Natural killer cell (primary cell): ENCODE results near the gene C1orf198. TPM values are rescaled to one million over a fixed set of nuclear protein-coding genes. Genes with fewer than 3 reads are reported as not detected.

Experiments
- ATAC-seq, 3 donors: fragments of 150-1000 bp in 2 of 3; fragments of 200-7000 bp in 1 of 3; cut with Tn5 transposase; 1 replicate in 1 of 3; 2 replicates in 2 of 3; pipeline ENCODE4 v1.10.0; 2021; ENCODE audit warnings: mild to moderate bottlenecking in 2 of 3, moderate library complexity in 2 of 3
- DNase-seq, 2 donors: peaks; one replicate each; pipeline versions ENCODE4 v3.0.0 to v3.0.0-alpha.2; 2013 to 2021; ENCODE audit warnings: mixed read lengths in 1 of 2
- H3K27ac ChIP-seq: one replicate; pipeline ENCODE4 v1.5.1; 2013; ENCODE audit warnings: mild to moderate bottlenecking, low read length
- H3K27me3 ChIP-seq: one replicate; pipeline ENCODE4 v1.6.1; 2013; ENCODE audit warnings: low read length; ENCODE audit not compliant: control insufficient read depth, insufficient read depth
- H3K36me3 ChIP-seq: one replicate; pipeline ENCODE4 v1.6.1; 2013; ENCODE audit warnings: low read length; ENCODE audit not compliant: control insufficient read depth, insufficient read depth
- H3K4me1 ChIP-seq: one replicate; pipeline ENCODE4 v1.6.1; 2013; ENCODE audit warnings: low read length; ENCODE audit not compliant: control insufficient read depth, insufficient read depth
- H3K4me3 ChIP-seq: one replicate; pipeline ENCODE4 v1.5.1; 2013; ENCODE audit warnings: low read length
- H3K9me3 ChIP-seq: one replicate; pipeline ENCODE4 v1.6.1; 2013; ENCODE audit warnings: low read length; ENCODE audit not compliant: control insufficient read depth, insufficient read depth
- H3K27ac Mint-ChIP-seq, 2 donors: one replicate each; pipeline ENCODE4 v1.8.0; 2022; ENCODE audit warnings: mild to moderate bottlenecking in 2 of 2, mixed read lengths in 2 of 2, moderate library complexity in 1 of 2
- H3K27me3 Mint-ChIP-seq, 2 donors: one replicate each; pipeline ENCODE4 v1.8.0; 2022; ENCODE audit warnings: low read depth in 2 of 2, mixed read lengths in 2 of 2
- H3K36me3 Mint-ChIP-seq: one replicate; pipeline ENCODE4 v1.8.0; 2022; ENCODE audit warnings: mixed read lengths
- H3K4me1 Mint-ChIP-seq, 2 donors: one replicate each; pipeline ENCODE4 v1.8.0; 2022; ENCODE audit warnings: mixed read lengths in 2 of 2
- H3K4me3 Mint-ChIP-seq: one replicate; pipeline ENCODE4 v1.8.0; 2022; ENCODE audit warnings: mild to moderate bottlenecking, moderate library complexity, mixed read lengths
- H3K9me3 Mint-ChIP-seq, 2 donors: one replicate each; pipeline ENCODE4 v1.8.0; 2022; ENCODE audit warnings: mixed read lengths in 2 of 2
- CTCF ChIP-seq: fragments of 200-600 bp; IDR thresholded peaks from one replicate; pipeline ENCODE4 v1.8.0; 2022; ENCODE audit warnings: antibody characterized with exemption
- WGBS: methylation state at CpG from one replicate; pipeline ENCODE4 v1.1.7; 2013; ENCODE audit warnings: missing lambda C conversion rate; ENCODE audit not compliant: insufficient coverage; 5-methylcytosine and 5-hydroxymethylcytosine counted together
- intact Hi-C: fragments of 100-400 bp; cut with micrococcal nuclease; formaldehyde crosslinking; loops from one replicate; pipeline ENCODE4 v1.14.2; 2022
- total RNA-seq, 4 donors: library from RNA; stranded (reverse); fragments of 120-200 nt in 1 of 4; gene quantifications; one replicate each; pipeline versions ENCODE4 v1.2.3 to v1.2.4, GENCODE V29; 2013 to 2022

Gene C1orf198
- total RNA-seq, 3 donors from 2014 or later (not counting 1 experiment from before 2014, with no cell fraction given): 2.4 to 3.2 (median 3.1) TPM

DNA sequence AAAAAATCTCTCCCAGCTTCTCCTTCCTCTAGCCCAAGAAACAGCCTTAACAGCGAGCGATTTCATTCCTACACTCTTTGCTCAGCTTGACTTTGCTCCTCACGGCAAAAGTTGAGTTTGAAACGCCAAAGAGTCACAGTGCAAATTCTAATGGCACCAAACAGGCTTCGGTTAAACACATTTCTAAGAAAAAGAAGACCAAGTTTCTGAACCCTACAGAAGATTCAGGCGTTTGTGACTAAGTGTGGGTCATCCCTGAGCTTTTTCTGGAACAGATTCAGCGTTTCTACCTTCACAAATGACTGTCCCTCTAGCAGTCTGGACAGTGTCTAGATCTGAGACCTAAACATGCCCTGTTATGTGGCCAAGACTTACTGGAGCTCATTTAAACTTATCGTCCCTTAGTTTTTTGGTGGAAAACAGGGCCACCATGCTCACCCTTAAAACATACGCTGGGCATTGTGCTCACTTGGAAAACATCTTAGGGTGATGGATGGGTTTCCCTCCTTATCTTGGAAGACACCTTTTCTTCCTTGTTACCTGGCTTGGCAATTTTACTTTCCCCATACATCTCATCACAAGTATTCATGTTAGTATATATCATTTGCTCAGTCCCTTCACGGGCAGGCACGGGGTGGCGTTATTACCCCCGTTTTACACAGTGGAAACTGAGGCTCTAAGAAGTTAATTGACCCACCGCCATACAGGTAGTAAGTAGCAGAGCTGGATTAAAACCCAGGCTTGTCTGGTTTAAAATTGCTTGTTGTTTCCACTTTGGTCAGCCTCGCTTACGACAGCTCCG is 1.0 kb downstream of the C1orf198 start:
- H3K27ac Mint-ChIP-seq: peak overlapping the region in 1 of 2 donors; percentile 29
- Histone ChIP-seq H3K4me3 (peak overlapping the region; percentile 61), H3K9me3 (no peaks in the 10 kb centered on the region), H3K27me3 (peaks cover 5% of the 10 kb centered on the region), H3K27ac (no peak overlapping the region), H3K4me1 (peaks cover 13% of the 10 kb centered on the region), H3K36me3 (no peaks in the 10 kb centered on the region)
- no peak for TF ChIP-seq CTCF
- peaks cover 13 to 17% of the 10 kb centered on the region in 2 donors for H3K4me1 Mint-ChIP-seq
- intact Hi-C loops: no loop called here
- no peaks in the 10 kb centered on the region for H3K36me3 Mint-ChIP-seq
- H3K27me3 Mint-ChIP-seq: peaks cover 18 to 39% of the 10 kb centered on the region in 2 donors
- DNase-seq (peak in 1 of 2 donors; percentile 12), ATAC-seq (no peak)
- 50% methylated on average over 17 of the region's 17 CpGs for WGBS
- H3K4me3 Mint-ChIP-seq: peak overlapping the region; percentile 91
- no peaks in the 10 kb centered on the region for H3K9me3 Mint-ChIP-seq

DNA sequence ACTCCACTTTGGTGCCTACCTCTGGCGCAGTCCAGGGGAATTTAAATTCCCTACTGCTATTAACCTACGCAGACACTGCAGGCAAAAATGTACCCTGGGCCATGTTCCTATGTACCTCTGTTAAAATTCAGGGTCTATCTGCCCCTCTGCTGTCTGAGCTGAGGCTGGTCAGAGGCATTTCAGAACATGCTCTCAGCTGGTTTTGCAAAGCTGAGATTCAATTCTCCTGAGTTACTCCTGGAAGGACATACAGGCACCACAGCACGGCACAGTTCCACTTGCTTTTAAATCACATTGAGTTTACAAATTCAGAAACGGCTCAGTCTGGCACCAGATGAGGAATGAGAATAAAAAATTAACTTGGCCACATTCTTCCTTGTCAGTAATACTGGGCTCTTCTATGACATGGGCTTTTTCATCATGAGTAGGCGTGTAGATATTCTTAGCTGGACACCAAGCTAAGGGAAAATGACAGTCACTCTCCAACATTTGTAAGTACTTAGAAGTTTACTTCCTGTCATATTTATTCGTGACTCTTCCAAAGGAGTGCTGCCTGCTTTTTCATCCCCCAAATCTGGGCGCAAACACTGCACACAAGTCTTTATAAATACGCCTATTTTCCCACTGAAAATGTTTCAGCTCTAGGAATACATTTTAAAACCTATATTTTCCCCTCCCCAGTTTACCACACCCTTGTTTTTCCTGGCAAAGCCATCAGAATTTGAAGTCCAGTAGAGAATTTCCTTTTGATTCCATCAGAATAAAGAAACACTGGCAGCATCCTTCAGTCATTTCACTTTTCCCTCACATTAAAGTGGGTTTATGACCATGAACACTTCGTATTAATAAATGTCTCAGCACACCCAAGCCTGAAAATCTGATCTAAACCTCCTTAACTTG is 1.9 kb downstream of the C1orf198 start:
- intact Hi-C loops: no loop called here
- Mint-ChIP-seq H3K4me1 (peaks cover 13 to 17% of the 10 kb centered on the region in 2 donors), H3K9me3 (no peaks in the 10 kb centered on the region), H3K4me3 (peak overlapping the region; percentile 91), H3K27me3 (peaks cover 15 to 30% of the 10 kb centered on the region in 2 donors), H3K27ac (no peak overlapping the region), H3K36me3 (no peaks in the 10 kb centered on the region)
- H3K9me3 ChIP-seq: no peaks in the 10 kb centered on the region
- no peak overlapping the region for H3K4me3 ChIP-seq
- H3K27ac ChIP-seq: no peak overlapping the region
- WGBS: 93% methylated on average over 9 of the region's 9 CpGs
- H3K4me1 ChIP-seq: peaks cover 13% of the 10 kb centered on the region
- H3K27me3 ChIP-seq: peaks cover 5% of the 10 kb centered on the region
- H3K36me3 ChIP-seq: no peaks in the 10 kb centered on the region
- ATAC-seq (no peak), DNase-seq (no peak)
- TF ChIP-seq CTCF: no peak

DNA sequence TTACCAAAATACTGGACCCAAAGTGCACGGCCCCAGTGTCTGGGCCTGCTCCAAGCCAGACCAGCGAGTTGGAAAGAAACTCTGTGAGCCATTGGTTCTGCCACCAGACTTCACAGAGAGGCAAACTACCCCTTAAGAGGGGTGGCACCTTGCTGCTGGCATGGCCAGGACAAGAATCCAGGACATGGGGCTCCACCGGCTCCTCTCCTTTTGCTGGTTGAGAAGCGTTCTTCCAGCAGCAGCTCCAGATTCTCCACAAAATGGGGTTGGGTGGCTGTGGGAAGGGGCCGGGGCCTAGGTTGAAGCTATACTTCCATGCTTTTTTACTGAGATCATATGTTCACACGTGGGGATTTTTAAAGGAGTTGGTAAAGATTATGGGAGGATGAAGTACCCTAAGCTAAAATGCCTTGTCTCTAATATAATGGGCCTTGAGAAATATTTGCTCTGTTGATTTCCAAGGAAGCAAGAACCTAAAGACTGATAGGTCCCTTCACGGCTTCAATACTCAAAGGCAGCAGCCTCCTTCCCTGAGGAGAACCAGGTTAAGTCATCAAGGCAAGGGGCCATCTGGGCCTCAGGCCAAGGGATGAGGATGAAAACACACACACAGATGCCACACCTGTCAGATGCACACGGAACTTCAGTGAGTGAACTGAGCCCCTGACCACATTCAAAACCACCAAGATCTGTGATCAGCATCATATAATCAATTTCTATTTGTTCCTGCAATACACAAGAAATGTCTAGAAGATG is 3.1 kb downstream of the C1orf198 start:
- 89% methylated on average over 8 of the region's 8 CpGs for WGBS
- Mint-ChIP-seq H3K4me3 (no peak overlapping the region), H3K4me1 (peaks cover 13 to 17% of the 10 kb centered on the region in 2 donors), H3K9me3 (no peaks in the 10 kb centered on the region), H3K36me3 (no peaks in the 10 kb centered on the region), H3K27me3 (peaks cover 11 to 27% of the 10 kb centered on the region in 2 donors), H3K27ac (no peak overlapping the region)
- Histone ChIP-seq H3K27me3 (peaks cover 5% of the 10 kb centered on the region), H3K9me3 (no peaks in the 10 kb centered on the region), H3K4me1 (peaks cover 13% of the 10 kb centered on the region), H3K36me3 (no peaks in the 10 kb centered on the region), H3K27ac (no peak overlapping the region), H3K4me3 (no peak overlapping the region)
- no peak for TF ChIP-seq CTCF
- intact Hi-C loops: no loop called here
- DNase-seq: no peak
- no peak for ATAC-seq
